Activated CD4-positive, alpha-beta memory T cell treated with anti-CD3 and anti-CD28 coated beads, Interleukin-2, amount 10 ng/mL, durations not matched to agents 7 days and 5 days (primary cell): ENCODE results near the gene CNOT11. TPM values are rescaled to one million over a fixed set of nuclear protein-coding genes. Genes with fewer than 3 reads are reported as not detected.

Source experiments
- total RNA-seq, 2 experiments: library from RNA; stranded (reverse); gene quantifications; one replicate each; pipeline ENCODE4 v1.2.3, GENCODE V29; 2021

The CNOT11 gene
- total RNA-seq, 2 experiments from 2014 or later: 60.3 to 65.9 TPM

Other genes with a start within 250 kb of the CNOT11 start
- under 1 TPM; 0.58 to 0.63 TPM for gene TBC1D8, start 101.5 kb upstream of the CNOT11 start, total RNA-seq
- gene RNF149, start 55.8 kb downstream of the CNOT11 start, total RNA-seq: 100 to 1,000 TPM; 115 to 116 TPM
- gene CREG2, start 134.6 kb downstream of the CNOT11 start, total RNA-seq: under 1 TPM; 0.65 to 0.98 TPM
- gene RFX8, start 222.2 kb downstream of the CNOT11 start, total RNA-seq: 1 to 10 TPM; 1.7 to 2.6 TPM